ENCODE measurements around the gene EXOC2.

- TF ChIP-seq, protein P1, sequence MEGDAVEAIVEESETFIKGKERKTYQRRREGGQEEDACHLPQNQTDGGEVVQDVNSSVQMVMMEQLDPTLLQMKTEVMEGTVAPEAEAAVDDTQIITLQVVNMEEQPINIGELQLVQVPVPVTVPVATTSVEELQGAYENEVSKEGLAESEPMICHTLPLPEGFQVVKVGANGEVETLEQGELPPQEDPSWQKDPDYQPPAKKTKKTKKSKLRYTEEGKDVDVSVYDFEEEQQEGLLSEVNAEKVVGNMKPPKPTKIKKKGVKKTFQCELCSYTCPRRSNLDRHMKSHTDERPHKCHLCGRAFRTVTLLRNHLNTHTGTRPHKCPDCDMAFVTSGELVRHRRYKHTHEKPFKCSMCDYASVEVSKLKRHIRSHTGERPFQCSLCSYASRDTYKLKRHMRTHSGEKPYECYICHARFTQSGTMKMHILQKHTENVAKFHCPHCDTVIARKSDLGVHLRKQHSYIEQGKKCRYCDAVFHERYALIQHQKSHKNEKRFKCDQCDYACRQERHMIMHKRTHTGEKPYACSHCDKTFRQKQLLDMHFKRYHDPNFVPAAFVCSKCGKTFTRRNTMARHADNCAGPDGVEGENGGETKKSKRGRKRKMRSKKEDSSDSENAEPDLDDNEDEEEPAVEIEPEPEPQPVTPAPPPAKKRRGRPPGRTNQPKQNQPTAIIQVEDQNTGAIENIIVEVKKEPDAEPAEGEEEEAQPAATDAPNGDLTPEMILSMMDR (IDR thresholded peaks at IDR 0.05; ENCODE audit: borderline replicate concordance, extremely low read depth, low read length, poor library complexity, severe bottlenecking): no peak
- no peak for TF ChIP-seq EZH2 (IDR thresholded peaks at IDR 0.05; ENCODE audit: borderline replicate concordance, low read depth, low read length, severe bottlenecking)
Measured at GRCh38 chr6:504446-504980, 188.4 kb downstream of the EXOC2 start.
